ENCODE measurements around the gene FLT3. TPM values are rescaled to one million over a fixed set of nuclear protein-coding genes. Genes with fewer than 3 reads are reported as not detected.

FLT3 gene
- total and polyA plus RNA-seq, 8 donors: 0.21 to 1.9 (median 0.50) TPM

DNA sequence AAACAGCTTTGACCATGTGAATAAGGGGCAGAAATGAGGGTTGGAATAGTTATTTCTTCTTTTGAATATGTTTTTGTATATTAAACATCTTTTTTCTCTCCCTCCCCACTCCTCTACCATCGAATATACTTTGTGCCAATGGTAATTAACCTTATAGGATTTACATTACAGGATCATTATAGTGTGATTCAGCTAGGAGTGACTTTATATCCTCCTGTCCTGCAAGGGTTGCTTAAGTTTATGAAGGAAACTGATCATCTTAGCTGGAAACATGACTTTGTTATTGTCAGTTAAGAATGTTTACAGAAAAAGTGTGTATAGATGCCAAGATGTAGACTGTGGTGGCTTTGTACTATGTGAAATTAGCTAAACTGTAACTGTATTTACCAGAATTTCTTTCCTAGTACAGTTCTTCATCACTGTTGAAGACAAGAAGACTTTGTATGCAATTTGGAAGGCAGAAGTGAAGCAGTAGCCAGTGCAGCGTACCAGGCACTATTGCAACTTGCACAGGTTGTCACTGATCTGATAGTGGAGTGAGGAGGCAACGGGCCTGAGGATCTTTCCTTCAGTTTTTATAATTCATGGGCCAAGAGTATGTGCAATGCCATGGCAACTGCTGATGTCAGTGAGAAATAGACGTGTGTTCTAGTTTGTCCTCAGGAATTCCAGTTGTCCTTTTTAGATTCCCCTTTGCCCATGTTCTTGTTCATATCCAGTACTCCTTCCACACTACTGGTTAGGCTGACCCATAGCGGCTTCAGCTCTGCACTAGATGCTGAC is 29.7 kb upstream of the FLT3 start:
- TF ChIP-seq, protein P1, sequence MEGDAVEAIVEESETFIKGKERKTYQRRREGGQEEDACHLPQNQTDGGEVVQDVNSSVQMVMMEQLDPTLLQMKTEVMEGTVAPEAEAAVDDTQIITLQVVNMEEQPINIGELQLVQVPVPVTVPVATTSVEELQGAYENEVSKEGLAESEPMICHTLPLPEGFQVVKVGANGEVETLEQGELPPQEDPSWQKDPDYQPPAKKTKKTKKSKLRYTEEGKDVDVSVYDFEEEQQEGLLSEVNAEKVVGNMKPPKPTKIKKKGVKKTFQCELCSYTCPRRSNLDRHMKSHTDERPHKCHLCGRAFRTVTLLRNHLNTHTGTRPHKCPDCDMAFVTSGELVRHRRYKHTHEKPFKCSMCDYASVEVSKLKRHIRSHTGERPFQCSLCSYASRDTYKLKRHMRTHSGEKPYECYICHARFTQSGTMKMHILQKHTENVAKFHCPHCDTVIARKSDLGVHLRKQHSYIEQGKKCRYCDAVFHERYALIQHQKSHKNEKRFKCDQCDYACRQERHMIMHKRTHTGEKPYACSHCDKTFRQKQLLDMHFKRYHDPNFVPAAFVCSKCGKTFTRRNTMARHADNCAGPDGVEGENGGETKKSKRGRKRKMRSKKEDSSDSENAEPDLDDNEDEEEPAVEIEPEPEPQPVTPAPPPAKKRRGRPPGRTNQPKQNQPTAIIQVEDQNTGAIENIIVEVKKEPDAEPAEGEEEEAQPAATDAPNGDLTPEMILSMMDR (IDR thresholded peaks at IDR 0.05): no peak
- no peaks in the 10 kb centered on the region for H3K36me3 ChIP-seq
- H3K9me3 ChIP-seq: no peaks in the 10 kb centered on the region
- H3K4me1 ChIP-seq: no peaks in the 10 kb centered on the region
- no peak for ATAC-seq
- DNase-seq: no peak
- H3K4me3 ChIP-seq: no peak overlapping the region
- no peaks in the 10 kb centered on the region for H3K27me3 ChIP-seq
- no peak overlapping the region for H3K27ac ChIP-seq
- intact Hi-C loops (cut with DNase I): no loop called here

DNA sequence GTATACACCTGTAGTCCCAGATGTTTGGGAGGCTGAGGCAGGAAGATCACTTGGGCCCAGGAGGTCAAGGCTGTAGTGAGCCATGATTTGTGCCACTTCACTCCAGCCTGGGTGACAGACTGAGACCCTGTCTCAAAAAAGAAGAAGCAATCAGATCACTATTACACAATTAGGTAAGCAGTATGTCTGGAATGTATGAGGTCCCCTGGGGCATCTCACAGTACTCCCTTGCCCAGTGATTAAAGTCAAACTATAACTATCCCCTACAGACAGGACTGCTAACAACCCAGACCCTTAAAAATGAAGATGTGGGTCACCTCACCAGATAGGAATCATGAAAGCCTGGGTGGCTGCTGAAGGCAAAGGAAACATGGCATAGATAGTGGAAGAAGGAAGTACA is 28.6 kb upstream of the FLT3 start:
- no peaks in the 10 kb centered on the region for H3K27me3 ChIP-seq
- H3K4me3 ChIP-seq: no peak overlapping the region
- no peak overlapping the region for H3K27ac ChIP-seq
- intact Hi-C loops (cut with DNase I): no loop called here
- H3K4me1 ChIP-seq: no peaks in the 10 kb centered on the region
- no peaks in the 10 kb centered on the region for H3K36me3 ChIP-seq
- TF ChIP-seq, protein P1 (IDR thresholded peaks at IDR 0.05): no peak
- ATAC-seq (no peak), DNase-seq (no peak)
- no peaks in the 10 kb centered on the region for H3K9me3 ChIP-seq

DNA sequence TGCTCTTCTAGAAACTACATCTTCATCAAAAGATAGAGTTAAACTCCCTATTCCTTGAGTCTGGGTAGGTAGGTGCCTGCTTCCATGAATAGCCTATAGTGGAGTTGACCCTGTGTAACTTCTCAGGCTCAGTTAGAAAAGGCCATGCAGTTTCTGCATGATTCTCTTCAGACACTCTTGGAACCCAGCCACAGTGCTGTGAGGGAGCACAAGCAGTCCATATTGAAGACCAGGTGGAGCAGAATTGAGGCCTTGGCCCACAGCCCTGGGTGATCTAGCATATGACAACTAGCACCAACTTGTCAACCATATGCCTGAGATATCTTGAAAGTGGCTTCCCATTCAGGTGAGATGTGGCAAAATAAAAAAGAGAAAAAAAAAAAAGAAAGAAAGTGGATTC is 27.7 kb upstream of the FLT3 start:
- no peak overlapping the region for H3K4me3 ChIP-seq
- TF ChIP-seq, protein P1 (IDR thresholded peaks at IDR 0.05): no peak
- no peaks in the 10 kb centered on the region for H3K36me3 ChIP-seq
- DNase-seq: no peak
- no peak for ATAC-seq
- H3K27ac ChIP-seq: no peak overlapping the region
- H3K9me3 ChIP-seq: no peaks in the 10 kb centered on the region
- intact Hi-C loops (cut with DNase I): no loop called here
- no peaks in the 10 kb centered on the region for H3K4me1 ChIP-seq
- no peaks in the 10 kb centered on the region for H3K27me3 ChIP-seq

DNA sequence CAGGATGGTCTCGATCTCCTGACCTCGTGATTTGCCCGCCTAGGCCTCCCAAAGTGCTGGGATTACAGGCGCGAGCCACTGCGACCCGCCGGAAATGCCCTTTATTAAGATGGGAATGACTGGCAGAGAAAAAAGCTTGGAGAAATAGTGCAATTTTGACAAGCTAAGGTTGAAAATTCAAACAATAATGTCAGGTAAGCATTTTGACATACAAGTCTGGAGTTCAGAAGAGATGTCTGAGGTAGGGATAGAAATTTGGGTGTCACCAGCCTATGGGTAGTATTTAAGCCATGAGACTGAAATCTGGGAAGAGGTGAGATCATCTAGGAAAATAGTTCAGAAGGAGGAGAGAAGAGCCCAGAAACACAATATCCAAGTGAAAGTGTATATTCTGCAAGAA is 20.8 kb upstream of the FLT3 start:
- ATAC-seq (no peak), DNase-seq (no peak)
- Histone ChIP-seq H3K36me3 (no peaks in the 10 kb centered on the region), H3K9me3 (no peaks in the 10 kb centered on the region), H3K4me1 (no peaks in the 10 kb centered on the region), H3K4me3 (no peak overlapping the region), H3K27me3 (peaks cover 0 to 9% of the 10 kb centered on the region in 2 donors), H3K27ac (no peak overlapping the region)
- intact Hi-C loops (cut with DNase I): no loop called here
- TF ChIP-seq, protein P1 (IDR thresholded peaks at IDR 0.05): no peak

DNA sequence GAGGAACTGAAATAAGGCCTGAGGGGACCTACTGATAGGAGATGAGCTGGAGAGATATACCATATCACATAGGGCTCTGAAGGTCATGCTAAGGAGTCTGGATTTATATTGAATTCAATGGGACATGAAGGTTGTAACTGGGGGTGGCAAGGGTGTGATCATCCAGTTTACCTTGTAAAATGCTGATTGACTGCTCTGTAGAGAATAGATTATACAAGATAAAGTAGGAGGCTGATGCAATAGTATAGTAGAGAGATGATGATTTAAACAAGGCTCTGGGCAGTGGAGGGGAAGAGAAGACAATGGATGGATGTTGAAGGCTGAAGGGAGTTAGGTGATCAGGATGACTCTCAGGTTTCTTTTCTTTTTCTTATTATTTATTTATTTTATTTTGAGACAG is 19.9 kb upstream of the FLT3 start:
- intact Hi-C loops (cut with DNase I): no loop called here
- DNase-seq (no peak), ATAC-seq (no peak)
- H3K27ac ChIP-seq: no peak overlapping the region
- H3K36me3 ChIP-seq: no peaks in the 10 kb centered on the region
- no peak overlapping the region for H3K4me3 ChIP-seq
- no peaks in the 10 kb centered on the region for H3K9me3 ChIP-seq
- TF ChIP-seq, protein P1 (IDR thresholded peaks at IDR 0.05): no peak
- H3K27me3 ChIP-seq: peaks cover 0 to 9% of the 10 kb centered on the region in 2 donors
- no peaks in the 10 kb centered on the region for H3K4me1 ChIP-seq
